Stimulated activated naive CD8-positive, alpha-beta T cell treated with anti-CD3 and anti-CD28 coated beads, Interleukin-15, Interleukin-2, amounts not matched to agents 100 ng/mL and 50 ng/mL, for 24 hours (primary cell): ENCODE measurements around the gene APCDD1L.

Source experiments
- H3K27ac Mint-ChIP-seq: one replicate; pipeline ENCODE4 v1.8.0; 2021; ENCODE audit warnings: mild to moderate bottlenecking, mixed read lengths
- H3K27me3 Mint-ChIP-seq: one replicate; pipeline ENCODE4 v1.8.0; 2021; ENCODE audit warnings: mixed read lengths
- H3K36me3 Mint-ChIP-seq: one replicate; pipeline ENCODE4 v1.8.0; 2021; ENCODE audit warnings: low read depth, mixed read lengths
- H3K4me1 Mint-ChIP-seq: one replicate; pipeline ENCODE4 v1.8.0; 2021; ENCODE audit warnings: low read depth, mixed read lengths
- H3K4me3 Mint-ChIP-seq: one replicate; pipeline ENCODE4 v1.8.0; 2021; ENCODE audit warnings: mild to moderate bottlenecking, mixed read lengths
- H3K9me3 Mint-ChIP-seq: one replicate; pipeline ENCODE4 v1.8.0; 2021; ENCODE audit warnings: mixed read lengths

Gene APCDD1L

DNA sequence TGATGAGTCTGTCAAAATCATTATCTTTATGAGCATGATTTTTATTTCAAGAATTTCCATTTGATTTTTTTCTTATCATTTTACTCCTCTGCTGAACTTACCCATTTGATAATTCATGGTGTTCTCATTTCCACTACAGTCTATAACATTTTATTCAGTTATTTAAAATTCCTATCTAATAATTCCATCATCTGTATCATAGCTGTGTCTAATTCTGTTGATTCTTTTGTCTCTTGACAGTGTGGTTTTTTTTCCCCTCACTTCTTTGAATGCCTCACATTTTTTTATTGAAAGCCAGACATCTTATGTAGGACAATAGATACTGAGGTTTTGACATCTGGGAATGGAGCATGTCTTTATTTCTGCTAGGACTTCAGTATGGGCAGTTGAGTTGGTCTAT lies 16.5 kb upstream of the APCDD1L start:
- Mint-ChIP-seq H3K4me1 (no peaks in the 10 kb centered on the region), H3K9me3 (peaks cover 38% of the 10 kb centered on the region), H3K27ac (no peak overlapping the region), H3K4me3 (no peak overlapping the region), H3K36me3 (peaks cover 9% of the 10 kb centered on the region), H3K27me3 (no peaks in the 10 kb centered on the region)

DNA sequence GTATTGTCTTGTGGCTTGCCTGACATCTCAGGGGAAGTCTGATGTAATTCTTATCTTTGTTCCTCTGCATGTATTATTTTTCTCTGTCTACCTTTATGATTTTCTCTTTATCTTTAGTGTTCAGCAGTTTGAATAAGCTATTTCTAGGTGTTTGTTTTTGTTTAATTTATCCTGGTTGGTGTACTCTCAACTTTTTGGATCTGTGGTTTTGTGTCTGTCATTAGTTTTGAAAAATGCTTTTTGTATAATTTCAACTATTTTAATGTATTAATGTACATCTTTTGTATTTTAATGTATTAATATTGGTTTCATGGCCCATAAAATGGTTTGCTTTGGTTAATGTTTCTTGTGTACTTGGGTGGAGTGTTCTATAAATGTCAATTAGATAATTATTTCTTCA lies 15.9 kb upstream of the APCDD1L start:
- Mint-ChIP-seq H3K4me1 (no peaks in the 10 kb centered on the region), H3K4me3 (no peak overlapping the region), H3K36me3 (peaks cover 9% of the 10 kb centered on the region), H3K27me3 (no peaks in the 10 kb centered on the region), H3K9me3 (peaks cover 36% of the 10 kb centered on the region), H3K27ac (no peak overlapping the region)

DNA sequence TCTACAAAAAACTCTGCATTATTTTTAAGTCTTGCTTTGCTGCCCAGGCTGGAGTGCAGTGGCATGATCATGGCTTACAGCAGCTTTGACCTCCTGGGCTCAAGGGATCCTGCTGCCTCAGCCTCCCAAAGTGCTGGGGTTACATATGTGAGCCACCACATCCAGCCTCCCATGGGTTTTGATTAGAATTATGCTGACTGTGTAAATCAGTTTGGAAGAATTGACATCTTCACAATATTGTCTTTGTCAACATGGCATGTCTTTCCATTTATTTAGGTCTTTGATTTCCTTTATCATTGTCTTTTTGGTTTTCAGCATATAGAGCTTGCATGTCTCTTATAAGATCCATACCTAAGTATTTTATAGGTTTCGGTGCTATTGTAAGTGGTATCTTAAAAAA lies 13.2 kb upstream of the APCDD1L start:
- no peaks in the 10 kb centered on the region for H3K27me3 Mint-ChIP-seq
- H3K27ac Mint-ChIP-seq = no peak overlapping the region
- H3K36me3 Mint-ChIP-seq = peaks cover 9% of the 10 kb centered on the region
- no peak overlapping the region for H3K4me3 Mint-ChIP-seq
- H3K9me3 Mint-ChIP-seq = peaks cover 44% of the 10 kb centered on the region
- H3K4me1 Mint-ChIP-seq = peaks cover 5% of the 10 kb centered on the region

DNA sequence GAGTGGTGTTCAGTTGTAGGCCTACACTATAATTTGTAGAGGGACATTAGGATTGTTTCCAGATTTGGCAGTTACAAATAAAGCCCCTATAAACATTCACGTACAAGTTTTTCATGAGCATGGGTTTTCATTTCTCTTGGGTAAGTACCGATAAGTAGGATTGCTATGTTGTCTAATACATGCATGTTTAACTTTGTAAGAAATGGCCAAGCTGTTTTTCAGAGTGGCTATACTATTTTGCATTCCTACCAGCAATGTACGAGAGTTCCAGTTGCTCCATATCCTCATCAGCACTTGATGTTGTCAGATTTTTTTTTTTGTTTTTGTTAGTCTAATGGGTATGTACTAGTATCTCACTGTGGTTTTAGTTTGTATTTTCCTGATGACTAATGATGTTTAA lies 11.2 kb upstream of the APCDD1L start:
- H3K9me3 Mint-ChIP-seq = peaks cover 31% of the 10 kb centered on the region
- no peak overlapping the region for H3K4me3 Mint-ChIP-seq
- no peaks in the 10 kb centered on the region for H3K27me3 Mint-ChIP-seq
- H3K4me1 Mint-ChIP-seq = peaks cover 5% of the 10 kb centered on the region
- peaks cover 1% of the 10 kb centered on the region for H3K36me3 Mint-ChIP-seq
- H3K27ac Mint-ChIP-seq = no peak overlapping the region

DNA sequence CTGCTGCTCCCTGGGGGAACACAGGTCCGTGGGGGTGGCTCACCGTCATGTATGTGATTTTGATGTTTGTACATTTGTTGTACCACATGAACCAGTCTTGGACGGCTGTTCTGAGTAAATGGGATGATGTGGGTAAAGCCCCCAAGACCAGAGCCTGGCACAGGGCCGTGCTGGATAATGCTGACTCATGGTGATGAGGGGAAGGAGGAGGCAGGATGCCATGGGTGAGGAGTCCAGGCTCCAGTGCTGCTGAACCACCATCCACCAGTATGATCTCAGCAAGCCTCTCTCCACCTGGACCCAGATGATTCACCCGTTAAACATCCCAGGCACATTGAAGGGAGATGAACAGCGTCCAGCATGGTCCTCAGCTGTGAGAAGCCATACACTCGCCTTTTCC lies 9.6 kb upstream of the APCDD1L start:
- Mint-ChIP-seq H3K4me1 (peaks cover 5% of the 10 kb centered on the region), H3K9me3 (peaks cover 26% of the 10 kb centered on the region), H3K27ac (no peak overlapping the region), H3K27me3 (no peaks in the 10 kb centered on the region), H3K4me3 (no peak overlapping the region), H3K36me3 (no peaks in the 10 kb centered on the region)

DNA sequence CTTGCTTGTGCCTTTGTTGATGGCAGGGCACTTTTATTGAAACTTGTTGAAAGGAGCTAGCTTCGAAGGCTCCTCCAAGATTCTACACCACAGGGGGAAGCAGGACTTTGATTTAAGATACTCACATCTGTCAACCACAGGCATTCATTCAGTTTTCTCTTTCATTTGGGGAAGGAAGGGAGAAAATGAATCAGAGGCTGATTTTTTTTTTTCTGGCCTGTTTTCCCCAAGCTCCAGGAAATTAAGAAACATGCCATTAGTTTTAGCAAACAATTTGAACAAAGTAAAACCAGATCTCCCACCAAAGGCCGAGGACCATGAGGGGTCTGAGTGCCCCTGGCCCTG lies 8.7 kb upstream of the APCDD1L start:
- Mint-ChIP-seq H3K27me3 (no peaks in the 10 kb centered on the region), H3K4me3 (no peak overlapping the region), H3K36me3 (no peaks in the 10 kb centered on the region), H3K9me3 (peaks cover 21% of the 10 kb centered on the region), H3K27ac (no peak overlapping the region), H3K4me1 (peaks cover 5% of the 10 kb centered on the region)

DNA sequence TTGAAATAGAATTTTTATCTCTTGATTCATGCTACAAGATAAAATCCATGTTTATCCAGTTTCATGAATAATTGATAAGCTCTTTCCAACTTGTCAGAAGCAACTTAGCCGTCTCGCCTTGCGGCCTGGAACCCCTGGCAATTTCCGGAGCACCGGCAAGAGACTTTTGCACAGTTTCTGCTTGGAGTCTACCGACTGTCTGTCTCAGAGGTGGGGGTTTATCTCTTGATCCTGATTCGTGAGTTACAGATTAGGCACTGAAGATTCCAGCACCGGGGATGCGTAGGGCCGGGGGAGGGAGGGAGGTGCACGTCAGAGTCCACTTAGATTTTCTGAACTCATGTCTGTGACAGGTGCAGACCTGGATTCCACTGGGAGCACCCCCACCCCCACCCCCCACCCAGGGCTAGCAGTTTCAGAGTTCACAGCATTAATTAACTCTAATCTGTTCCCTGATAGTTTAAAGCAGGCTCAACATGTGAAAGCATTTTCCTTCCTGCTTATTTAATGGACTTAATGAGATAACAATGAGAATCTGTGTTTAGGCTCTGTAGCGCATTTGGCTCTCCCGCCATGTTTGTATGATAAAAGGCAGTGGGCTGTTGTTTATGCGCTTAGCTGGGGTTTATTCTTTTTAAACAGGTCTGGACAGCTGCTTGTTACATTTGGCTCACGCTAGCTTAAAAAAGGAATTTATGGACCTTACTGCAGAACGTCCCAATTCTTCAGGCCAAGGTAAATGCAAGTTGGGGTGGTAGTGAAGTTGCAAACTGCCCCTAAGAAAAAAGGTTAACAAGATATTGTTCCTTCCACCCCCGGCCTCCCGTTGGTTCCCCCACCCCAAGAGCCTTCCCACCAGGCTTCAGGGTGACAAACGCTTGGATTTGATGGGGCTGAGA lies 8.1 kb upstream of the APCDD1L start:
- H3K36me3 Mint-ChIP-seq = no peaks in the 10 kb centered on the region
- peaks cover 15% of the 10 kb centered on the region for H3K9me3 Mint-ChIP-seq
- peaks cover 5% of the 10 kb centered on the region for H3K4me1 Mint-ChIP-seq
- H3K27ac Mint-ChIP-seq = no peak overlapping the region
- H3K4me3 Mint-ChIP-seq = no peak overlapping the region
- no peaks in the 10 kb centered on the region for H3K27me3 Mint-ChIP-seq

DNA sequence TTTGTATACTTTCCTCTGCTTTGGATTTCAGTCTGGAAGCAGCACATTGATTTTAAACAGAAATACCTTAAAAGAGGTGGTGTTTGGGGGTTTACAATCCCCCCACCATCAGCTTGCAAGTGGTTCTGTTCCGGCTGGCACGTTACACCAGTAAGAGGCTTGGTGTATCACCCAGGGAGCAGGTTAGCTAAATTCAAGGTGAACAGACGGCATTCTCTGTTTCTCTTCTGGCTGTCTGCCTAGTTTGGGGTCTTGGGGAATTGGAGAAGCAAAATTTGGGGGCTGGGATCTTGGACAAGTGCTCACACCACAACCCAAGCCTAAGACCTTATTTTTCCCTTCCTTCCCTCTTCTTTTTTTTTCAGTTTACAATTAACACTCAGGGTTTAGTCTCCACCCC lies 7.5 kb upstream of the APCDD1L start:
- Mint-ChIP-seq H3K36me3 (no peaks in the 10 kb centered on the region), H3K4me1 (peaks cover 5% of the 10 kb centered on the region), H3K9me3 (peaks cover 15% of the 10 kb centered on the region), H3K4me3 (no peak overlapping the region), H3K27me3 (peaks cover 4% of the 10 kb centered on the region), H3K27ac (no peak overlapping the region)

DNA sequence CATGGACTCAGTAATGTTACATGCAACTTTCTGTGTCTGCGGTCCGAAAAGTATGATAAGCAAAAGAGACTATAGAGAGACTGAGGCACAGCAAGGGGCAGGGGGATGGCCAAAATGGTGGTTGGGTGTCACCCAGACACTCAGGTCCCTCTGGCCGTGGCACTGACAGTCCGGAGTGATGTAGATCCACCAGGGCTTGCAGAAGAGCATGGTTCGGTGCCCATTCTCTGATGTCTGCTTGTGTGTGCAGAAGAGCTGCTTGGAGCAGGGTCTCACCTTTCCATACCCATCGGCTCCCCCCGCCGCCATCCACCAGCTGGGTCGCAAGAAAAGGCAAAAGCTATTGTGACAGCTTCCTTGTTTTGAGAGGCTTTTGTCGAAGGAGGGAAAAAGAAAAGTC lies 6.6 kb upstream of the APCDD1L start:
- Mint-ChIP-seq H3K27ac (no peak overlapping the region), H3K27me3 (peaks cover 12% of the 10 kb centered on the region), H3K4me1 (peaks cover 5% of the 10 kb centered on the region), H3K4me3 (no peak overlapping the region), H3K9me3 (peaks cover 11% of the 10 kb centered on the region), H3K36me3 (no peaks in the 10 kb centered on the region)

DNA sequence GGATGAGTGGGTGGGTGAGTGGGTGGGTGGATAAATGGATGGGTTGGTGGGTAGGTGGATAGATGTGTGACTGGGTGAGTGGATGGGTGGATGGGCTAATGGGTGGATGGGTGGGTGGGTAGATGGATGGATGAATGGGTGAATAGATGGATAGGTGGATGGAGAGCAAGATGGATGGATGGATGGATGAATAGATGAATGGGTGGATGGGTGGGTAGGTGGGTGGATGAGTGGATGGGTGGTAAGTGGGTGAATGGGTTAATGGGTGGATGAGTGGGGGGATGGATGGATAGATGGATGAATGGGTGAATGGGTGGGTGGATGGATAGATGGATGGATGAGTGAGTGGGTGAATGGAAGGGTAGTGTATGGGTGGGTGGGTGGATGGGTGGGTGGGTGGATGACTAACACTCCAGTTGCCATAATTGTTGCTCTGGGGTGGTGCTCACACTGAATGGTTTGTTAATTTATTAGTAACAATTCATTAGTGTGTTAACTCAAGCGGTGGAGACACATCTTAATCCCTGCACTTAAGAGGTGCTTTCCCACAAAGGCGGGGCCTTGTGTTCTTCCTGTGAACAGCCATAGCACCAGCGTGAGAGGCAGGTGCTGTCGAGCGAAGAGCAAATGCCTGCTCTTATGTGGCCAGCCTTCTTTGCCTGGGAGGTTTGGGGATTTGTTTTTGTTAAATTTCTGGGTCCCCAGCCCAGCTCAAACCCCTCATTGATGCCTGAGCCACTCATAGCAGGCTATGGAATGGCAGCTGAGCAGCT lies 4.9 kb upstream of the APCDD1L start:
- Mint-ChIP-seq H3K4me3 (no peak overlapping the region), H3K27ac (no peak overlapping the region), H3K9me3 (no peaks in the 10 kb centered on the region), H3K4me1 (peaks cover 9% of the 10 kb centered on the region), H3K36me3 (no peaks in the 10 kb centered on the region), H3K27me3 (peaks cover 26% of the 10 kb centered on the region)

DNA sequence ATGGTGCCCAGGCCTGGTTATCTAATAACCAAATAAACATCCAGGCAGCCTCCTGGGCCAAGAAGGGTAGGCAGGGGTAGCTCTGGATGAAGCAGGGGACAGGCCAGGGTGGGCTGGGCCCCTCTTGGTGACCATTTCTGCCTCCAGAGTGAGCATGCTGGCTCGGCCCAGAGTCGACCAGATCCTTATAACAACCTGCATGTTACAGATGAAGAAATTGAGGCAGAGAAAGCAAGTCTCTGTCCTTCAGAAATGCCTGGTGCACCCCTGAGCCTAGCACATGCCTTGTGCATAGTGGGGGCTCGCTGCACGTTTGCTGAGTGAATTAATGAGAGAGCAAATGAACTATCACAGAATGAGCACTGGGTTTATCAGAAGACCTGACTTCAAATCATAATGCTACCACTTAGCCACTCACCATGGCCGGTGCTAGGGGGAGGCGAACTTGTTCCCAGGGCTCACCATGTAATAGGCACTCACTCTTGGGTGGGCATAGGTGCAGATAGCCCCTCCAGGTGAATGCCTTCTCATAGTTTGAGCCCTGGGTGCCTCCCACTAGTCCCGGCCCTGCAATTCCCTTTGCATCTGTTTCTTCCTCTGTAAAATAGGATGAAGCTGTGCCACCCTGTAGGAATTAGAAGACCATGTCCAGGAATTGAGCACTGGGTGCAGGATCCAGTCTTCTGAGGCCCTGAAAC lies 3.8 kb upstream of the APCDD1L start:
- Mint-ChIP-seq H3K27me3 (peaks cover 26% of the 10 kb centered on the region), H3K4me1 (peaks cover 9% of the 10 kb centered on the region), H3K4me3 (no peak overlapping the region), H3K36me3 (no peaks in the 10 kb centered on the region), H3K27ac (no peak overlapping the region), H3K9me3 (no peaks in the 10 kb centered on the region)

DNA sequence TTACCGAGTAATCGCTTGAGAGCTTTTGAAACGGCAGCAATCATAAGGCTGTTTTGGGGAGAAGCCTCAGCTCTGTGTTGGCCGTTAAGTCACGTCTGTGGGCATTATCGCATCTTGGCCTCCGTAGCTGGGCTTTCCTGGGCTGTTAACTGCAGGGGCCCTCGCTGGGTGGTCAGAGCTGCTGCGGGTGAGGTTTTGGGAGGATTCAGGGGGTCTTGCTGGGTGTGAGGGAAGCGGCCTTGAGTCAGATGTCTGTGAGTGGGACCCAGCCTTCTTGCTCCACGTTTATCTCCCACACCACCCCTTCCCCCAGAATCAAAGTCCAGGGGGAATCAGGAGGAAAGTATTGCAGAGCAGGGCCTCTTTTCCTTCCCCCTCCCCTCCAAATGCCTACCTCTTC lies 3.2 kb upstream of the APCDD1L start:
- Mint-ChIP-seq H3K36me3 (no peaks in the 10 kb centered on the region), H3K4me1 (peaks cover 4% of the 10 kb centered on the region), H3K27ac (no peak overlapping the region), H3K9me3 (no peaks in the 10 kb centered on the region), H3K27me3 (peaks cover 32% of the 10 kb centered on the region), H3K4me3 (no peak overlapping the region)

DNA sequence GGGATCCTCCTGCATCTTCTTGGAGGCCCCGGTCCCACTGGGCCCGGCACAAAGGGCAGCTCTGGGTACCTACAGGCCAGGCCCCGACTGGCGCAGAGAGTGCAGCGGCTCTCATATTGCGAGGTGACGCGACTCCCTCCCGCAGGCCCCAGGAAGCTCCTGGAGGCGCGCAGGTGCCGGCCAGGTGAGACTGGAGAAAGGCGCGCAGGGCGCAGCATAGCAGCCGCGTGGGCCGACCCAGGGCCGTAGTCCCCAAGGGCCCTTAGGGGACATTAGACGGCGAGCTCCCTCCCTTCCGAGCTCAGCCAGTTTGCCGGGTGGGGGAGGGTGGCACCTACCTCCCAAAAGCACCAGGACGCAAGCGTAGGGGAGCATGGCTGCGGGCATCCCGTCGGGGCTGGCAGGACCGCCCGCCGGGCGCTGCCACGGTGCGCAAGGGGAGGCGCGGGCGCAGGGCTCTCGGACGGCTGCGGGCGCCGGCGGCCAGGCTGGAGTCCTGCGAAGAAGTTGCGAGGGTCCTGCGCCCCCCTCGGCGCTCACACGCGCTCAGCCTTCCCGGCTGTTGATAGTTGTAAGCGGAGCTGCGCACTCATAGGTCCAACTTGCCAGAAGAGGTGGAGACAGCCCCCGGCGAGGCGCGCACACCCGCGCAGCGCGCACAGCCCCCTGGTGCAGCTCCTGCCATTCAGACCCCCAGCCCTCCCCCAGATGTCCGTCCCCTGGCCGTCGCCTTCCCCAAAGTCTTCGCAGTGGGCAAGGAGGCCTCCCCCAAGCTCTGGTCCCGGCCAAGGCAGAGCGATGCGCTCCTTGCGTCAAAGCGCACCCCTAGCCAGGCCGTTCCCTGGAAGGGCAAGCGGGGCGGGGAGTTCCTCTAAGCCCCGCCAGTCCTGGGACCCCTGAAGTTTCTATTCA lies 622 bp downstream of the APCDD1L start:
- Mint-ChIP-seq H3K9me3 (no peaks in the 10 kb centered on the region), H3K27me3 (peaks cover 51% of the 10 kb centered on the region)

DNA sequence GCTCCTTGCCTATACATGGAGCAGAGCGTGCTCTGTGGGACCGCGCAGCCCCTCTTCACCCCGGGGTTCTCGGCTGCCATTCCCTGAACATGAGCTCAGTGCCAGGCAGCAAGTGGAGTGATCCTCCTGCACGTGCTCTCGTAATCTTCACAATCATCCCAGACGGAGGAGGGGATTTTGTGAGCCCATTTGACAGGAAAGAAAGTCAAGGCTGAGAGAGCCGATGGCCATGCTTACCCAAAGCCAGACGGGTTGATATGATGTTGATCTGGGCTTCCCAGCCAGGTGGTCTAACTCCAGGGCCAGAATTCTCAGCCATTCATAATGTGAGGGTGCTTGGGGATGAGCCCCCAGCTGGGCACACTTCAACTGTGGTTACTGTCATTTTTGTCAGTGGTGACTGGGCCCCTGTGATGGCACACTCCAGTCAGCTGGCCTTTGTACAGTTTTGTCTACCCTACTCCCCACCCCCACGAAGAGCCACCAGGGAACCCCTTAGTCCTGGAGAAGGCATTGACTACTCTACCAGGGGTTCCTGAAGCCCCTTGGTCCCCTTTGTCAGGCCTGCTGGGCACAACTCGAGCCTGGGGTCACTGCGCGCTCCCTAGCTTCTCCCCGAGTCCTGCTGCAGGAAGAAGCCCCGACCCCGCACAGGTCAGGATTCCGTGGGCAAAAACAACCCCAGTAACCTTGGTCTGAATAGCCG lies 1.5 kb downstream of the APCDD1L start:
- no peak overlapping the region for H3K27ac Mint-ChIP-seq
- H3K9me3 Mint-ChIP-seq = no peaks in the 10 kb centered on the region
- H3K4me3 Mint-ChIP-seq = no peak overlapping the region
- H3K27me3 Mint-ChIP-seq = peaks cover 51% of the 10 kb centered on the region
- peaks cover 4% of the 10 kb centered on the region for H3K4me1 Mint-ChIP-seq
- no peaks in the 10 kb centered on the region for H3K36me3 Mint-ChIP-seq

More for the DNA sequence above, 622 bp downstream of the APCDD1L start:
- Mint-ChIP-seq H3K4me1 (peaks cover 4% of the 10 kb centered on the region), H3K27ac (no peak overlapping the region), H3K36me3 (no peaks in the 10 kb centered on the region), H3K4me3 (no peak overlapping the region)
